HG03139 (cell line): ENCODE measurements around the gene FZD10.

Experiments
- ATAC-seq: cut with Tn5 transposase; IDR thresholded peaks from one replicate; pipeline ENCODE4 v1.9.1; 2021; ENCODE audit not compliant: unreplicated experiment

FZD10 gene

DNA sequence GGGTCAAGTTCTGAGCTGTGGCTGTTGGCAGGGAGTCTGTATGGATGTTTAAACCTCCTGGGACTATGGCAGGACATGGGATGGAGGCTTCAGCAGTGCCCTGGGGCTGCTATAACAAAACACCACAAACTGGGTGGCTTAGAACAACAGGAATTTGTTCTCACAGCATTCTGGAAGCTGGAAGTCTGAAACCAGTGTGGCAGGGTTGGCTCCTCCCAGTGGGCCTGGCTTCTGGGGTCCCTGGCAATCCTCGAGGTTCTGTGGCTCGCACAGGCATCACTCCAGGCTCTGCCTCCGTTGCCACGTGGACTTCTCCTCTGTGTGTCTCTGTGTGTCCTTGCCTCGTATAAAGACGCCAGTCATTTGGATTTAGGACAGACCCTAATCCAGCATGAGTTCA is 39.9 kb downstream of the FZD10 start:
- ATAC-seq, result no peak

DNA sequence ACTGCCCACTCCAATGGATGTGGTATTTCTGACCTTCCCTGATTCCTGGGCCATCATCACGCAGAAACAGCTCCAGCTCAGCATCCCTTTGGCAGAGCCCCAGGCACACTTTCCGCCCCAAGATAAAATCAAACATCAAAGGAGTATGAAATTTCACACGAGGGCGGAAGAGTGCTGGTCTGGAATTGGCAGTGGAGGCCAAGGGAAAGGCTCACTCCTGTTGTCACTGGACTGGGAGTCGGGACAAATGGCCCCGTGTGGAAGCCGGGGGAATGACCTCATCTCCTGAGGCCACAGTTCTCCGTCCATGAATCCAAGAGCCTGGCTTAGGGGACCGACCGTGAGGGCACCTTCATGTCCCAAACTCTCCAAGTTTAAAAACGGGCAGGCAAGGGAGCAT is 40.9 kb downstream of the FZD10 start:
- no peak for ATAC-seq

DNA sequence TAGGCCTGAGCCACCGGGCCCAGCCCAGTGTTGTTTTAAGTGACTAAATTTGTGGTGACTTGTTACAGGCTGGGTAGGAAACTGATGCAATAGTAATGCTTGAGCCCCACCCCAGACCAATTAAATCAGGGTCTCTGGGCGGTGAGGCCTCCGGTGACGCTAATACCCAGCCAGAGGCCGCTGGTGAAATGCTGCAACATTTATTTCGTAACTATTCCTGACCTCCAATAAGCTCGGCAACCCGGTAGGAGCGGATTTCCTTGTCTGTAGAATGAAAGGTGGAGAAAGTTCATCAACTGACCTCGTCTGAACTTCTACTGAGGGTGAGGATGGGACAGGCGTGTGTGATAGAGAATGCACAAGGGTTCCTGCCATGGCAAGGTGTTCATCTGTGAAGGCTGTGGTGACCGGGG is 42.3 kb downstream of the FZD10 start:
- ATAC-seq, result no peak

DNA sequence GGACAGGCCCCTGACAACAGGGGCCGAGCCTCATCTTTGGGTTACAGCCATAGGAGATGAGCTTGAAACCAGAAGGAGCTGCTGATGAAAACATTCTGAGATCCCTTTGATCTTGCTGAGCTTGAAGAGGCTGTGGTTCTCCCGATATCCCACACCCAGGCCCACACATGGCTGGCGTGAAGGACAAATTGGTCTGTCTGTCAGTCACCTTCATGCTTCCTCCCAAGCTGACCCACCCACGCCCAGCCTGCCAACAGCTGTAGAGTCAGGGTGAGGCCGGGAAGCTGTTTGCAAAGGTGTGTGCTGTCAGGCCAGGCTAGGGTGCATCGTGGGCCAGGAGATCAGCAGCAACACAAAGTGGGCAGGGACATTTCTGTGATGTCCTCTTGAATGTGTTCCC is 43.2 kb downstream of the FZD10 start:
- ATAC-seq, result no peak

DNA sequence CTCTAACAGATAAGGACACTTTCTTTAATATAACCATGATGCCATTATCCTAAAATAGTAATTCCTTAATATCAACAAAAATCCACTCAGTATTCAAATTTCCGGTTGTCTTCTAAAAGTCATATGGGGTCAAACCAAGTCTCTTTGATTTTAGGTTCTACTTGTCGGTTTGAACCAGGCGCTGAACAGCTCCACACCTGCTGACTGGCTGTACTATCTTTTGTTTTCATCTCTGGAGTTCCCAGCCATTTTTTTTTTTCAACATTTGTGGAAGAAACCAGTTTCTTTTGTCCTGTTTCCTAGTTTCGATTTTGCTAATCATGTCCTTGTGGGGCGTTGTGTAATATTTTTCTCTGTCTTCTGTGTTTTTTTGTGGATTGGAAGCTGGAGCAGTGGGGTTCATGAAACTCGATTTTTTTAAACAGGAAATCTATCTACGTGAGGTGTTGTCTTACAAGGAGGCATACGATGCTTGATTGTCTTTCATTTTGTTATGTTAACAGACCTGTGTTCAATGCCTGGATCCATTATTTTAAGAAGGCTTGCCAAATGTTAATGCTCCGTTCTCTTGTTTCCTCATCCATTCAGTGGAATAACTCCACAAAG is 50.2 kb downstream of the FZD10 start:
- no peak for ATAC-seq

DNA sequence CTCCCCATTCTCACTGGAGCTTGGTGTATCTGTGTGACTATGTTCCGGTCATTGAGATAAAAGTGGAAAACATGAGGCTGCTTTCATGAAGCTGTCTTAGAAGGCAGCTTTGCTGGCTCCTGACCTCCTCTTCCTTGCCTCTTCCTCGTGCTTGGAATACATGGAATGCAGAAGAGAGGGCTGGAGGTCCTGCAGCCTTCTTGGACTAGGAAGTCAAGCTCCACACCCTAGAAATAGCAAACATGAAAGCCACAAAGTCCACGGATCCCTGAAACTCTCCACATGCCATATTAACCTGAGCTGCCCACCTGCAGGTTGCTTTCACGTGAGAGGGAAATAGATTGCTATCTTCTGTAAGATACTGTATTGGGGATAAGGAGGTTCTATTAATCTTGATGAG is 51.0 kb downstream of the FZD10 start:
- ATAC-seq, result no peak

DNA sequence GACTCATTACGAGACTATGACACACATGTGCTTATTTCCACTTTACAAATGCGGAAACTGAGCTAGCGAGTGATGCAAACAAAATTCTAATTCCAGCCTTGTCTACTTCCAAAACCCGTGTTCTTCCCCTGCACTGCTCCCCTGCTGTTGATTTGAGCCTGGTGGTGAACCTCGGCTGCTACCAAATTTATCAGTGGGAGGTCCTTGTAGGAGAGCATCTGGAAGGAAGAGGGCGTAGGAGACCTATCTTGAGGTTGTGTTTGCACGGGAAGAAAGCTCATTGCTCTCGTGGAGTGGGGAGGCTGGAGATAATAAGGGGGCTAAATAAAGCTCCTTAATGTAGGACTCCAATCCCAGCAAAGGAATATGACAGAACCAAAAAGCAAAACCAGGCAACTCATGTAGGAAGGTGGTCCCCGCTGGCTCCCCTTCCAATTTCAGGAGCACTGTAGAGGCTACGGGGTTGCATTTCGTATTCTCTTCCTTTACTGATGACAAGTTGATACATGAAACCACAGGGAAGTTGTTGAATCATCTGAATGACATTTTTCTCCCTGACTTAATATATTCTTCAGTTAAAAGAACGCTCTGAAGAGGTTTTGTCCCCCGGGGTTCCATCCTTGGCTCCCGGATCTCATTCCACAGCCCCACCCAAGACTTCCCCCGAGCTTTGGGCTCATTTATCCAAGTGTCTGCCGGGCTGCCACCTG is 52.6 kb downstream of the FZD10 start:
- ATAC-seq, result no peak
